ENCODE measurements around the gene SNX13. TPM values are rescaled to one million over a fixed set of nuclear protein-coding genes. Genes with fewer than 3 reads are reported as not detected.
A peak's percentile ranks its signal among the peaks of the same experiment; 100 is the strongest.

Gene SNX13
- total and polyA plus RNA-seq, 7 donors: 8.0 to 59.2 (median 37.5) TPM

DNA sequence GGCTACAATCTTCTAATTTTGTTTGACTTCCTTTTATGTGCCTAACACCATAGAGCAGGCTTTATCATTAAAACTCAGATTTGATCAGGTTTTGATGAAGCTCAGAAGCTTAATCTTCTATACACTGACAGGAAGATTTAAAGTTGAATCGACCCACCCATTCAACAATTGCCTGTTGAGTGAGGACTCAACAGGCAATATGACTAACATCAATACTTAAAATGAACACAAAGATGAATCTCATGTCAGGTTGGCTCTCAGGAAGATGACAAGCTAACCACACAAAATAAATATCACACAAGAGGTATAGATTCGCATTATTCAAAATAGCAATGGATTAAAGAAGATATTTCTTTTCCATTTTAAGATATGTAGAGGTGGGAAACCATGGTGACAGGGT, 36.7 kb upstream of the SNX13 start:
- H3K27ac ChIP-seq: no peak overlapping the region
- H3K4me3 ChIP-seq: no peak overlapping the region
- TF ChIP-seq, protein P1, sequence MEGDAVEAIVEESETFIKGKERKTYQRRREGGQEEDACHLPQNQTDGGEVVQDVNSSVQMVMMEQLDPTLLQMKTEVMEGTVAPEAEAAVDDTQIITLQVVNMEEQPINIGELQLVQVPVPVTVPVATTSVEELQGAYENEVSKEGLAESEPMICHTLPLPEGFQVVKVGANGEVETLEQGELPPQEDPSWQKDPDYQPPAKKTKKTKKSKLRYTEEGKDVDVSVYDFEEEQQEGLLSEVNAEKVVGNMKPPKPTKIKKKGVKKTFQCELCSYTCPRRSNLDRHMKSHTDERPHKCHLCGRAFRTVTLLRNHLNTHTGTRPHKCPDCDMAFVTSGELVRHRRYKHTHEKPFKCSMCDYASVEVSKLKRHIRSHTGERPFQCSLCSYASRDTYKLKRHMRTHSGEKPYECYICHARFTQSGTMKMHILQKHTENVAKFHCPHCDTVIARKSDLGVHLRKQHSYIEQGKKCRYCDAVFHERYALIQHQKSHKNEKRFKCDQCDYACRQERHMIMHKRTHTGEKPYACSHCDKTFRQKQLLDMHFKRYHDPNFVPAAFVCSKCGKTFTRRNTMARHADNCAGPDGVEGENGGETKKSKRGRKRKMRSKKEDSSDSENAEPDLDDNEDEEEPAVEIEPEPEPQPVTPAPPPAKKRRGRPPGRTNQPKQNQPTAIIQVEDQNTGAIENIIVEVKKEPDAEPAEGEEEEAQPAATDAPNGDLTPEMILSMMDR (IDR thresholded peaks at IDR 0.05): no peak
- no peaks in the 10 kb centered on the region for H3K27me3 ChIP-seq (ENCODE audit: insufficient read depth in 3 of 3, low read length in 2 of 3)
- WGBS, 3 donors: 42 to 48% (median 46%) methylated on average over 2 of the region's 2 CpGs
- intact Hi-C loops (cut with DNase I): no loop called here
- H3K4me1 ChIP-seq: no peaks in the 10 kb centered on the region
- no peak for ATAC-seq
- DNase-seq: no peak
- peaks cover 4% of the 10 kb centered on the region for H3K9me3 ChIP-seq
- no peaks in the 10 kb centered on the region for H3K36me3 ChIP-seq (ENCODE audit: insufficient read depth in 1 of 2, low read depth in 1 of 2)

DNA sequence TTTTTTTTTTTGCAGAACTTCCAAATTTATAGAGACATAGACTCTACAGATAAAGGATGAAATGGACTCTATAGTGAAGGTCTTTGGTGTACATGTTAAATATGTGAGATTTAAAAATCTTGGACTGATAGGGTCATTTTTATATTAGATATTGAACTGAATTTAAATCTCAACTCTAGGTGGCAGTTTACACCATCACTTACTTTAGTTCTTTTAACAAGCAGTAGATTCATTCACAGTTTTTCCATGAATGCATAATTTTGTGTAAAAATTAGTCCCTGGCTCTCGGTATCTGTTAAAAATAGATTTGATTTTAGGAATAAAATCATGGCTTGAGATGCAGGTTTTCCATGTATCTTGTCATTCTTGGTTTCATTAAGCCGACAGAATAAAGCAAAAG, 31.1 kb upstream of the SNX13 start:
- DNase-seq (no peak), ATAC-seq (no peak)
- Histone ChIP-seq H3K9me3 (no peaks in the 10 kb centered on the region), H3K4me3 (no peak overlapping the region), H3K27me3 (ENCODE audit: insufficient read depth in 3 of 3, low read length in 2 of 3) (no peaks in the 10 kb centered on the region), H3K36me3 (ENCODE audit: insufficient read depth in 1 of 2, low read depth in 1 of 2) (no peaks in the 10 kb centered on the region), H3K27ac (no peak overlapping the region), H3K4me1 (no peaks in the 10 kb centered on the region)
- TF ChIP-seq, protein P1 (IDR thresholded peaks at IDR 0.05): peak; percentile 12
- intact Hi-C loops (cut with DNase I): no loop called here
- WGBS, 3 donors: 63 to 77% (median 73%) methylated on average over 2 of the region's 2 CpGs

DNA sequence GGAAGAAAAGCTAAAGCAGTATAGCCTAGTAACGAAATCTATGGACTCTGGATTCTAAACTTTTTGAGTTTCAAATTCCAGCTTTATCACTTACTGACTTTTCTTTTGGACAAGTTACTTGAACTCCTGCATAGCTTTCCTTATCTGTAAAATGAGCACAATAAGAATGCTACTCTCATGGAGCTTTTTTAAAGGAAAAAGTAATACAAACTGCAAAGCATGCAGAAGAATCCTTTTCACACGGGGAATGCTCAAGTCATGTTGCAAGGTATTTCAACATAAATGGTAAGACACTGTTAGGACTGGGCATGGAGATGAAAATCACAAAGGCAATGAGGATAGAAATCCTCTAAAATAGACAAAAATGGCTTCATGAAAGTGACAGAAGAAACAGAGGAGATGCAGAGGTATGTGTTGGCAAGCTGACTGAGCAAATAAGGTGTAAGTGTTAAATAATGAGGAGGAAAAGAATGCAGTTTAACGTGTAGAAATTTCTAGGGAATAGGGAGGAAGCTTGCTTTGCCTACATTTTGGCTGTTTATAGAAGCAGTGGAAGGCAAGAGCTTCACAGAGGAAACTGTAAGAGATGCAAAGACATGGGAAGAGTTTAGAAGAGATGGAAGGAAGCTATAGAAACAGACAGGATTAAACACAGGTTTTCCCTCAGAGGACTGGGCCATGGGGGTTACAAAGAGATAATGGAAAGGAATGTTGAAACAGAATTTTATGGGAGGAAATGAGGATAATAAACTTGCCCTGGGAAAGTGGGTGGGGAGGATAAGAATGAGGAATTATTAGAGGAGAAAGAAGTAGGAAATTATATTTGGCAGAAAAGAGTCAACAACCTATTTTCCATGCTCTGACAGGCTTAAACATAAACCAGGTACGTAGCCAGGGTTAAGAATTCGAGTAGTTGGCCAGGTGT, 28.8 kb upstream of the SNX13 start:
- WGBS, 3 donors: 48 to 57% (median 56%) methylated on average over 5 of the region's 5 CpGs
- Histone ChIP-seq H3K4me3 (no peak overlapping the region), H3K36me3 (ENCODE audit: insufficient read depth in 1 of 2, low read depth in 1 of 2) (no peaks in the 10 kb centered on the region), H3K9me3 (no peaks in the 10 kb centered on the region), H3K4me1 (no peaks in the 10 kb centered on the region), H3K27me3 (ENCODE audit: insufficient read depth in 3 of 3, low read length in 2 of 3) (no peaks in the 10 kb centered on the region), H3K27ac (no peak overlapping the region)
- ATAC-seq (no peak), DNase-seq (no peak)
- intact Hi-C loops (cut with DNase I): no loop called here
- TF ChIP-seq, protein P1 (IDR thresholded peaks at IDR 0.05): no peak

DNA sequence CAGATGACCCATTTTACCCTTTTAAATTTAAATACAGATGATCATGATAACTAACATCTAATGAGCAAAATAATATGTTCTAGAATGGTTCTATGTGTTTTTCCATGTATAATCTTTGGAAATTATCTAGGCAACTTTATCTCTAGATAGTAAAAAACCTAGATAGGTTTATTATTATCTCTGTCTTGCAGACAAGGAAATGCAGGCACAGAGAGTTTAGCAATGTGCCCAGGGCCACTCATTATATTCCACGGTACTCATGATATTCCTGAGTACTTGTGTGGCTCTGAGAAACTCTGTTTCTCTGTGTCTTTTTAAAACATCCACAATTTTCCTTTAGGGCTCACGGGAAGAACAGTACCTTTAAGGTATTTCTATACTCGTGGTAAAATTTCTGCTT, 26.4 kb upstream of the SNX13 start:
- no peak for ATAC-seq
- no peak overlapping the region for H3K27ac ChIP-seq
- no peak for DNase-seq
- no peaks in the 10 kb centered on the region for H3K27me3 ChIP-seq (ENCODE audit: insufficient read depth in 3 of 3, low read length in 2 of 3)
- WGBS, 3 donors: 78% methylated on average over 3 of the region's 3 CpGs
- no peak overlapping the region for H3K4me3 ChIP-seq
- no peaks in the 10 kb centered on the region for H3K36me3 ChIP-seq (ENCODE audit: insufficient read depth in 1 of 2, low read depth in 1 of 2)
- no peaks in the 10 kb centered on the region for H3K9me3 ChIP-seq
- intact Hi-C loops (cut with DNase I): no loop called here
- H3K4me1 ChIP-seq: no peaks in the 10 kb centered on the region
- TF ChIP-seq, protein P1 (IDR thresholded peaks at IDR 0.05): no peak
